GM12865 (cell line): ENCODE results near the gene PM20D1.
"Not testable (repeated sequence)": the region's sequence is repeated elsewhere in the genome, so short reads cannot be mapped to it uniquely, and the experiment has no call there.

Experiments used
- DNase-seq: peaks from one replicate; pipeline ENCODE4 v3.0.0; 2010; ENCODE audit warnings: low read depth
- H3K4me3 ChIP-seq: 2 replicates; pipeline ENCODE4 v1.5.1; 2011; ENCODE audit warnings: mild to moderate bottlenecking, low read depth, low read length, control low read depth
- TF ChIP-seq, protein P1 (sequence below): IDR thresholded peaks from 2 replicates; pipeline ENCODE4 v1.5.1; 2011; ENCODE audit warnings: low read length, control low read depth, low read depth, inconsistent platforms; ENCODE audit not compliant: insufficient read depth; ENCODE audit errors: missing control alignments

Gene PM20D1

DNA sequence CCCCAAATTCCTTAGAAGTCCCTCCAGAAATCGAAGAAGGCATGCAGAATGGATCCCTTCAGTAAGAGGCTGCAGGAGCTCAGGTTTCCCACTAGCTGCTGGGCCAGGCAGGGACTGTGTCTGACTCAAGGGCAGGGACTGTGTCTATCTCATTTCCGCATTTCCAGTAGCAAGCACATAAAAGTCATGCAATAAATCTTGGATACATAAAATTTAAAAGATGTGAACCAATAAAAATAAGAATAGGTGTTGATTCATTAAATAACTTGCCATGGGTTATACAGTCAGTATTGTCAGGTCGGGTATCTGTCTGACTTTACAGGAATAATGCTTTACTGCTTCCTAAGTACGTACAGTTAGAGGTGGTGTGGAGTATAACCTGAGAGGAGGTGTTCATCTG lies 15.2 kb downstream of the PM20D1 start:
- DNase-seq, result no peak
- H3K4me3 ChIP-seq, result no peak overlapping the region
- TF ChIP-seq, protein P1, sequence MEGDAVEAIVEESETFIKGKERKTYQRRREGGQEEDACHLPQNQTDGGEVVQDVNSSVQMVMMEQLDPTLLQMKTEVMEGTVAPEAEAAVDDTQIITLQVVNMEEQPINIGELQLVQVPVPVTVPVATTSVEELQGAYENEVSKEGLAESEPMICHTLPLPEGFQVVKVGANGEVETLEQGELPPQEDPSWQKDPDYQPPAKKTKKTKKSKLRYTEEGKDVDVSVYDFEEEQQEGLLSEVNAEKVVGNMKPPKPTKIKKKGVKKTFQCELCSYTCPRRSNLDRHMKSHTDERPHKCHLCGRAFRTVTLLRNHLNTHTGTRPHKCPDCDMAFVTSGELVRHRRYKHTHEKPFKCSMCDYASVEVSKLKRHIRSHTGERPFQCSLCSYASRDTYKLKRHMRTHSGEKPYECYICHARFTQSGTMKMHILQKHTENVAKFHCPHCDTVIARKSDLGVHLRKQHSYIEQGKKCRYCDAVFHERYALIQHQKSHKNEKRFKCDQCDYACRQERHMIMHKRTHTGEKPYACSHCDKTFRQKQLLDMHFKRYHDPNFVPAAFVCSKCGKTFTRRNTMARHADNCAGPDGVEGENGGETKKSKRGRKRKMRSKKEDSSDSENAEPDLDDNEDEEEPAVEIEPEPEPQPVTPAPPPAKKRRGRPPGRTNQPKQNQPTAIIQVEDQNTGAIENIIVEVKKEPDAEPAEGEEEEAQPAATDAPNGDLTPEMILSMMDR, result no peak

DNA sequence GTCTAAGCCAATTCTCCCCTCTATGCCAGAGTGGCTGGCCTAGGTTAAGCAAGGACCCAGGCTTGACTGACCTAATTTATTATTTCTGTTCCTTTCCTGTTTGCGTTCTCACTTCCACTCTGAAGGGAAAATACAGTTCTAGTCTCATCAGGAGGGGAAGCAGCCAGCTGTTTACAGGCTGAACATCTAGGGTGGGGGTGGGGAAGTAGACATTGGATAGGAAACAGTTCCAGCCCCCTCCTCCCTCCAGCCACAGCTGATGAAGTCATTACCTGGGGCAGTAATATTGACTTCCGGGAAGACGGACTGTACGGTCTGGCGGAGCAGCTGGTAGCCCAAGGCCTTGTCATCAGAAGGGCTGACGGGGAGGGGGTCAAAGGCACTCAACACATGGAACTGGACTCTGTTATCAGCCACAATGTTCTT lies 17.6 kb downstream of the PM20D1 start:
- no peak for DNase-seq
- no peak overlapping the region for H3K4me3 ChIP-seq
- TF ChIP-seq, protein P1, result no peak

DNA sequence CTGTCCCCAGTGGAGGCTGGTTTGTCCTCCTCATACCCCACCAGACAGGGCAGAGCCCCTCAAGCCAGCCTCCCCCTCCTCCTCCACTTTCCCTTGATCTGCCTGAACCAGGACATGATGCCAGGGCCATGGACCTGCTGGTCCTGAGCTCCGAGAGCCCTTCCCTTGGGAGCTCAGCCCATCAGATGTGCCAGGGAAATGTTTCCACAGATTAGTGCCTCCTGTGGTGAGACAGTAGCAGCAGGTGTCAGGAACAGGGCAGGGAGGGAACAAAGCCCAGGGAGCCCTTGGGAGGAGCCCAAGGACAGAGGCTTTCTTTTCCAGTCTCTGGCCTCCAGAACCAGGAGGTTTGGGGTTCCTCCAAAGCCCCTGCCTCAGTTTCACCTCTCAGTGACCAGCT lies 22.3 kb downstream of the PM20D1 start:
- DNase-seq, result no peak
- H3K4me3 ChIP-seq, result no peak overlapping the region
- TF ChIP-seq, protein P1, result no peak

DNA sequence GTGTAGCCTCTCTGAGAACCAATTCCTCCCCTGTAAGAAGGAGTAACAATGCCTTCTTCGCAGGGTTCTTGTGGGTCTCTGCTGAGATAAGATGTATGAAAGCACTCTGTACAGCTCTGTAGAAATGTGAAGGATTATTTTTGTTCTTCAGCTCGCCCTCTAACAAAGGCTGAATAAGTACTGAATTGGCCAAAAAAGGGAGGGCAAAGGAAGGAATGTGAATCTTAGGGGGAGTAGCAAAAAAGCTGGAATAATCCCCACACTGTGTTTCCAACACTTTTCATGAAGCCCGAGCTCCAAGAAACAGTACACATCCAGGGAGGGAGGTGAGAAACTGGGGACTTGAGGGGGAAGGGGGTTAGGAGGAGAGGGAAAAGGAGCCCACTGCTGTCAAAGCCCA lies 22.9 kb downstream of the PM20D1 start:
- no peak for DNase-seq
- TF ChIP-seq, protein P1, result no peak
- H3K4me3 ChIP-seq, result no peak overlapping the region

DNA sequence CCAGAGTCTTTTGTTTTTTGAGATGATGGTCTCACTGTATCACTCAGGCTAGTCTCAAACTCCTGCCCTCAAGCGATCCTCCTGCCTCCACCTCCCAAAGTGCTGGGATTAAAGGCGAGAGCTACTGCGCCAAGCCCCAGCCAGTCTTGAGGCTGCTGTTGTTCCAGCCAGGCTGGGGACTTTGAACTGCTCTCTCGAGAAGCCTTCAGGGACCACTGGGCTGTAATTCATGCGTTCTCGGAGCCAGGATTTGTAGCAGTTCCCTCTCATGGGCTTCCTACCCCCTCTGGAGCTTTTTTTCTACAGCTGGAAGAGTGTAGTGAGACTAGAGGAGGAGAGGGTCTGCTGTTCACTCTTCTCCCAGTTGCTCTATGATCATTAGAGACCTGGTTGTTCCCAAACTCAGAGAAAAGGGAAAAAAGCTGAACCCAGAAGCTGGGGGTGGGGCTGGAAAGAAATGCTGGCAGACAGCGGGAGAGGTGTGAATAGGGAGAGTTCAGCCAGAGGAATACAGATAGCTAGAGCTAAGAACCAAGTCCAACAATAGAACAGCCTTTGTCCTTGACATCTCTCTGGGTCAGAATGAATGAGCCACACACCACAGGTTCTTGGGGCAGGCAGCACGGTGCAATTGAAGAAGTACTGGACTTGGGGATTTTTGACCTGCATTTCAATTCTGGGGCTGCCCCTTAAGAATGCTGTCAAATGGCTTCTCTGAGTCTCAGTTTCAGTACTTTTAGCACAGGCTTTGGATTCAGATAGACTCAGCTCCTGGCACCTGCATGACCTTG lies 23.7 kb downstream of the PM20D1 start:
- H3K4me3 ChIP-seq, result no peak overlapping the region
- TF ChIP-seq, protein P1, result no peak
- DNase-seq, result peak; percentile 48

DNA sequence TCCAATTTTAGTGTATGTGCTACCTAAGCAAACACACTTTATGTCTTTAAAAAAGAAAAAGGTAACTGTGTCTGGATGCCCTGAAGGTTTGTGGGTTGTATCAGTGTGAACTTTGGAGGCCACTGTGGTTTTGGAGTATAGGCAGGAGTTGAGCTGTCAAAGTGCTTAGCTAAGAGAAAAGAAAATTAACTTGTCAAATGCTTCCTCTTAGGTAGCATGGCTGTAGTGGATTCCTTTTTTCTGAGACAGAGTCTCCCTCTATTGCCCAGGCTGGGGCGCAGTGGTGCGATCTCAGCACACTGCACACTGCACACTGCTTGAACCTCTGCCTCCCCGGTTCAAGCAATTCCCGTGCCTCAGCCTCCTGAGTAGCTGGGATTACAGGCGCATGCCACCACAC lies 25.8 kb downstream of the PM20D1 start:
- H3K4me3 ChIP-seq, result no peak overlapping the region
- TF ChIP-seq, protein P1, result no peak
- DNase-seq, result no peak

DNA sequence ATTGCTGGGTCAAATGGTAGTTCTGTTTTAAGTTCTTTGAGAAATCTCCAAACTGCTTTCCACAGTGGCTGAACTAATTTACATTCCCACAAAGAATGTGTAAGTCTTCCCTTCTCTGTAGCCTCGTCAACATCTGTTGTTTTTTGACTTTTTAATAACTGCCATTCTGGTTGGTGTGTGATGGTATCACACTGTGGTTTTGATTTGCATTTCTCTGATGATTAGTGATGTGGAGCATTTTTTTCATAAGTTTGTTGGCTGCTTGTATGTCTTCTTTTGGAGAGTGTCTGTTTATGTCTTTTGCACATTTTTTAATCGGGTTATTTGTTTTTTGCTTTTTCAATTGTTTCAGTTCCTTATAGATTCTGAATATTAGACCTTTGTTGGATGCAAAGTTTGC lies 26.7 kb downstream of the PM20D1 start:
- not testable (repeated sequence) for H3K4me3 ChIP-seq, DNase-seq

DNA sequence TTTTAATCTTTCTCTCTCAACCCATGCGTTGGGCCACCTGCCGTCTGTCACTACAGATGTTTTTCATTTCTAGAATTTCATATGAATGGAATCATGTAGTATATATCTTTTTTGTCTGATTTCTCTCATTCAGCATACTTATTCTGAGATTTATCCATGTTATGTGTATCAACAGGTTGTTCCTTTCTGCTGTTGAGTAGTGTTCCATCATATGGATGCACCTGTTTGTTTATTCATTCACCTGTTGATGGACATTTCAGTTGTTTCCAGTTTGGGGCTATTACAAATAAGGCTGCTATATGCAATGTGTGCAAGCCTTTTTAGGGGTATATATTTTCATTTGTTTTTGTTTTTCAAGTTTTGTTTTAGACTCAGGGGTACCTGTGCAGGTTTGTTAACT lies 27.5 kb downstream of the PM20D1 start:
- TF ChIP-seq, protein P1, result no peak
- H3K4me3 ChIP-seq, result no peak overlapping the region
- no peak for DNase-seq
